ENCODE data around the gene LNX1. TPM values are rescaled to one million over a fixed set of nuclear protein-coding genes. Genes with fewer than 3 reads are reported as not detected.

LNX1 gene
- total RNA-seq, 1 experiment from 2014 or later: 1.7 TPM

GRCh38 chr4:53608242-53608641, 17.0 kb upstream of the LNX1 start:
- no peaks in the 10 kb centered on the region for H3K27me3 Mint-ChIP-seq (ENCODE audit: low read depth)
- Histone ChIP-seq H3K27ac (ENCODE audit: insufficient read length, low read depth, low read length) (no peak overlapping the region), H2AK5ac (ENCODE audit: insufficient read length, low read length) (no peak overlapping the region), H3K27me3 (ENCODE audit: insufficient read depth, low read length) (no peaks in the 10 kb centered on the region), H2BK20ac (ENCODE audit: low read depth, low read length, poor library complexity, severe bottlenecking) (no peak overlapping the region), H4K20me1 (ENCODE audit: control insufficient read depth, insufficient read depth, insufficient read length) (no peaks in the 10 kb centered on the region), H3K4me2 (ENCODE audit: insufficient read depth, insufficient read length, low read length) (no peak overlapping the region), H3K9ac (ENCODE audit: extremely low read depth, insufficient read length, low read length) (no peak overlapping the region), H3K14ac (ENCODE audit: insufficient read depth, low read length) (no peak overlapping the region), H4K8ac (replicated peaks; ENCODE audit: insufficient read length, low read depth, low read length) (no peak overlapping the region), H3K56ac (ENCODE audit: insufficient read length, low read depth, low read length) (no peak overlapping the region), H4K5ac (ENCODE audit: insufficient read length, low read depth, low read length) (no peak overlapping the region), H3K4ac (ENCODE audit: low read depth, low read length) (no peak overlapping the region), H3T11ph (ENCODE audit: low read length) (no peak overlapping the region), H4K91ac (ENCODE audit: insufficient read length, low read depth, low read length) (no peak overlapping the region), H3K18ac (ENCODE audit: insufficient read length, low read depth, low read length) (no peak overlapping the region), H3K79me2 (ENCODE audit: insufficient read depth, low read length) (no peaks in the 10 kb centered on the region), H3K23me2 (ENCODE audit: insufficient read length, low read depth, low read length, poor library complexity, severe bottlenecking) (no peaks in the 10 kb centered on the region), H2BK15ac (ENCODE audit: low read depth, low read length) (no peak overlapping the region), H2BK12ac (ENCODE audit: insufficient read length, low read depth, low read length) (no peak overlapping the region), H2BK5ac (ENCODE audit: insufficient read length, low read length) (no peak overlapping the region), H3K23ac (ENCODE audit: insufficient read length, low read depth, low read length) (no peak overlapping the region), H2AFZ (ENCODE audit: low read length) (no peak overlapping the region), H3K4me1 (ENCODE audit: insufficient read depth, low read length) (no peaks in the 10 kb centered on the region), H3K79me1 (ENCODE audit: insufficient read depth, low read depth, low read length, poor library complexity, severe bottlenecking) (no peaks in the 10 kb centered on the region), H2BK120ac (ENCODE audit: low read depth, low read length, poor library complexity, severe bottlenecking) (no peak overlapping the region), H3K9me3 (ENCODE audit: control insufficient read depth, low read depth, low read length) (no peaks in the 10 kb centered on the region)
- H3K36me3 Mint-ChIP-seq (ENCODE audit: insufficient read depth in 1 of 3, low read depth in 3 of 3): no peaks in the 10 kb centered on the region; a peak in 3 of 7 replicates
- peaks cover 0 to 8% of the 10 kb centered on the region in 2 experiments; a peak in 4 of 5 replicates for H3K9me3 Mint-ChIP-seq
- H3K4me1 Mint-ChIP-seq: no peaks in the 10 kb centered on the region
- no peak for TF ChIP-seq CTCF (conservative IDR thresholded peaks at IDR 0.05)
- DNase-seq: no peak
- WGBS (ENCODE audit: extremely low coverage, insufficient read length, low lambda C conversion rate): no CpG with 5 or more reads among the region's 3 CpGs
- no peak overlapping the region for H3K27ac Mint-ChIP-seq
- H3K4me3 Mint-ChIP-seq: no peak overlapping the region
